GM18861 (cell line): ENCODE results near the gene DCP2.
"Not testable (repeated sequence)": the region's sequence is repeated elsewhere in the genome, so short reads cannot be mapped to it uniquely, and the experiment has no call there.

ENCODE experiments used
- ATAC-seq: cut with Tn5 transposase; IDR thresholded peaks from one replicate; pipeline ENCODE4 v1.9.1; 2021; ENCODE audit not compliant: unreplicated experiment

The DCP2 gene

DNA sequence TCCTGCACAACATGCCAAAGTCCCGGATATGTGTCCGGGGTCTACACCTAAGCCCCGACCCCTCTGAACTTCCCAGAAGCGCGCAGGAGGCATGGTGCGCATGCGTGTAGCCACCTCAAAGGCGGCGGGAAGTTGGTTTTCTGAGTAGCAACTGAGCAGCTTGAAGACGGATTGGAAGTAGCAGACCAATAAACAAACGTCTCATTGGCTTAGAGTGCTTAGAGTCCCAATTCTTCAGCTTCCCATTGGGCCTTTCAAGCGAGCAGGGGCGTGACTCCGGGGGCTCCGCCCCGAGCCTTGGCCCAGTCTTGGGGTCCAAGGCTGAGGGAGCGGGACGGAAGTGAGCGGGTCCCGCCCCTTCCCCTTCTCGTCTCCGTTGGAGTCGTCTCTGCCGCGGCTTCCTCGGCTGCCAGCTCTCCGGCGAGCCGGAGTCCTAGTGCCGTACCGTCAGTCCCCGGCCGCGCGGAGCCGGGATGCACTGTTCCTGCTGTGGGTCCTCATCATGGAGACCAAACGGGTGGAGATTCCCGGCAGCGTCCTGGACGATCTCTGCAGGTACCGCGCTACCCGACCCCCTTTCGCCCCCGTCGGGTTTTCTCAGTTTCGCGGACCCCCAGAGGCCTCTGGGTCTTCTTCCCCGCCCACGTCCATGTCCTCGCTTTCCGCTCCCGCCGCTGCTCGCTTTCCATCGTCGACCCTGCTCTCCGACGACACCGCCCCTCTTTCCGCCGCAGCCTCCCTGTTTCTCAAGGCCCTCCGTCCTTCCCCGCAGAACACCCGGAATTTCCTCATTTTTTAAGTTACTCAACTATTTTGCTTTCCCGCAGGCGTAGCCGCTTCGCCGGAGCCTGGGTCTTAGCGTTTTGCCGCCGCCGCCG is at the start of gene DCP2:
Gene DCP2, plus strand, starts transcription at position 367 of the 878 bp plus-strand sequence. Its CDS starts 136 bp downstream, at position 503.
- peak; percentile 96 for ATAC-seq

DNA sequence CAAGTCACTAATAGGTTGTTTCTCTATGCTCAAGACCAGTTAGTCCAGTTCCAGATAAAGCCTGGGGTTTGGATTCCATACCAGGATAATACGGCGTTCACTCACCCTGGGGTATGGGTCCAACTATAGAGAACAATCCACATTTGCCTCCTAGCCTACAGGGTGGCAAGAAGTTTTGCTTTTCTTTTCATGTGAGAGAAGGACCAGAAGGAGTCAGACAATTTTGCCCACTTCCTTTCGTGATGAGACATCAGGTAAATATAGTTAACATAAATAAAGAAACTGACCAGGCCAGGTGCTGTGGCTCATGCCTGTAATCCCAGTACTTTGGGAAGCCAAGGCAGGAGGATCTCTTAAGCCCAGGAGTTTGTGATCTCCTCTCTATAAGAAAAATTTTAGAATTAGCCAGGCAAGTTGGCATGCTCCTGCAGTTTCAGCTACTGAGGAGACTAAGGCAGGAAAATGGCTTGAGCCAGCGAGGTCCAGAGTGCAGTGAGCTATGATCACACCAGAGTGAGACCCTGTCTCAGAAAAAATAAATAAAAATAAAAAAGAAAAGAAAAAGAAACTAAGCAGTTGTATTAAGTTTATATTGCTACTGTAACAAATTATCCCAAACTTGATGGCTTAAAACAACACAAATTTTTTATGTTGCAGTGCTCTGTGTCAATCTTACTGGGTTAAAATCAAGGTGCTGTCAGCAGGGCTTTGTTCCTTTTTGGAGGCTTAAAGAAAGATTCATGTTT is 47.1 kb upstream of the DCP2 start:
- ATAC-seq = peak; percentile 76

DNA sequence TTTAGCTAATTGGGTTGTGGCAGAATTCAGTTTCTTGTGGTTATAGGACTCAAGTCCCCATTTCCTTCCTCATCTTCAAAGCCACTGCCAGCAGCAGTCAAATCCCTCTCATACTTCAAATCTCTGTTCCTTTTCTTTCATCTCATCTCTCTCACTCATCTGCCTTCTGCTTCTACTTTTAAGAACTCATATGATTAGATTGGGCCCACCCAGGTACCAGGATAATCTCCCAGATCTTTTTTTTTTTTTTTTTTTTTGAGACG is 46.6 kb upstream of the DCP2 start:
- peak; percentile 41 for ATAC-seq

DNA sequence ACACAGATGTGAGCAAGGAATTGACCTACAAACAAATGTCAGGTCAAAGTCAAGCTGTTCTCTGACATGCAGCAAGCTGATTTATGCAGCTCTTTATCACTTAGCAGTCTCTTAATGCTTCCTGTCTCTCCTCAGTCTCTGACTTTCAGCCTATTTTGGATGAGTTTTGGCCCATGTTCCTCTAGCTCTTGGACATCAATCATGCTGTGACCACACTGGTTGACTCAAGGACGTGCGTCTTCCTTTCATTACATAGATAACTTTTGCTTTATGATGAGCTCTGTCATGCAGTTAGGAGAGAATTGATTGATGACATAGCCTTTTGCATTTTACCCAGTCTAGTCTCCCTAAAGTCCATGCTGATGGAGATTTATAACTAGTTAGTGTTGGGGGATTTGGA is 45.1 kb upstream of the DCP2 start:
- ATAC-seq = no peak

DNA sequence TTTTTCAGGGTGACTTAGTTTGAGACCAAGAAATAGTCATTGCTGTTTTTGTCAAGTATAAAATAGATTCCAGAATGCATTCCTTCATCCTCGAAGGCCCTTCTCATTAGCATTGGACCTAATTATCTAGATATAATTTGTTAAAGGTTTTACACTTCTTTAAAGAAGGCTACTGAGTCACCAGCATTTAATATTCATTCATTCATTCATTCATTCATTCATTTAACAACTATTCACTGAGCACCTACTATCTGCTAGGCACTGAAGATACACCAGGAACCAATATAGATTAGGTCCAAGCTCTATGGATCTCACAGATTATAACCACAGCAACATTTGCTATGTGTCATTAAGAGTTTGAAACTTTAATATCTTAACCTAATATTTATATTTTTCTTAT is 43.5 kb upstream of the DCP2 start:
- ATAC-seq = no peak

DNA sequence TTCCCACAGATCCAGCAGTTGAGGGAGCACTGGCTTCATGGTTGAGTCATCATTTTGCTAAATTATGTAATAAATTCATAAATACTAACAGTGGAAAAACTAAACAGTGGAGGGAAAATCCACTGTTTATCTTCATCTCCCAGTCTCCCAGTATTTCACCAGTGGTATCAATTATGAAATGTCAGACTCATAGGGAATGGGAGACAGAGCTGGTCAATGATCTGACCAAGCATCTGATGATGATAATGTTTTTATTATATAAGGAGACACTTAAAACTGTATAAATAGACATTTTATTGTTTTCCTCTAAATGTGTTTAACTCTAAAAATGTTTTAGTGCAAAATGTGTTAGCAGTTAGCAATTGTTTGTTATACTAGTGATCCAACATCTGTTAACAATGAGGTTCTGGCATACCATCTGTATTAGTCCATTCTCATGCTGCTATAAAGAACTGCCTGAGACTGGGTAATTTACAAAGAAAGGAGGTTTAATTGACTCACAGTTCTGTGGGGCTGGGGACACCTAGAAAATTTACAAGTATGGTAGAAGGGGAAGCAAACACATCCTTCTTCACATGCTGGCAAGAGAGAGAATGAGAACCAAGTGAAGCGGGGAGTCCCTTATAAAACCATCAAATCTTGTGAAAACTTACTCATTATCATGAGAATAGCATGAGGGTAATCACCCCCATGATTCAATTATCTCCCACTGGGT is 42.8 kb upstream of the DCP2 start:
- no peak for ATAC-seq

DNA sequence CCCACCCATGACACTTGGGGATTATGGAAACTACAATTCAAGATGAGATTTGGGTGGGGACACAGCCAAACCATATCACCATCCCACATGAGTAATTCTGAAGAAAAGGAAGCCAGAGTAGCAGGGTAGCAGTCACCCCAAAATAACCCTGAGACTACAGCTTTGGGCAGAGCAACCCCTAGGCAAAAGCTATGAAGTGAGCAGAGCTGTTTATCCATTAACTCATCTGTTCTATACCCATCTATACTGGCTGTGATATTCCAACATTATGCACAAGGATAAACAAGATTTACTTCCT is 42.3 kb upstream of the DCP2 start:
- ATAC-seq = no peak

DNA sequence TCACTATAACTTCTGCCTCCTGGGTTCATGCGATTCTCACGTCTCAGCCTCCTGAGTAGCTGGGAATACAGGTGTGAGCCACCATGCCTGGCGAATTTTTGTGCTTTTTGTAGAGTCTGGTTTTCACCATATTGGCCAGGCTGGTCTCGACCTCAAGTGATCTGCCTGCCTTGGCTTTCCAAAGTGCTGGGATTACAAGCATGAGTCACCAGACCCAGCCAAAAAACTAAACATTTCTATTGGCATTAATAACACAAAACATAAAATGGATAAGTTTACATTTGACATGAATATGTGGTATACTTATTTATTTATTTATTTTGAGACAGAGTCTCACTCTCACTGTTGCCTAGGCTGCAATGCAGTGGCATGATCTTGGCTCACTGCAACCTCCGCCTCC is 40.9 kb upstream of the DCP2 start:
- no peak for ATAC-seq

DNA sequence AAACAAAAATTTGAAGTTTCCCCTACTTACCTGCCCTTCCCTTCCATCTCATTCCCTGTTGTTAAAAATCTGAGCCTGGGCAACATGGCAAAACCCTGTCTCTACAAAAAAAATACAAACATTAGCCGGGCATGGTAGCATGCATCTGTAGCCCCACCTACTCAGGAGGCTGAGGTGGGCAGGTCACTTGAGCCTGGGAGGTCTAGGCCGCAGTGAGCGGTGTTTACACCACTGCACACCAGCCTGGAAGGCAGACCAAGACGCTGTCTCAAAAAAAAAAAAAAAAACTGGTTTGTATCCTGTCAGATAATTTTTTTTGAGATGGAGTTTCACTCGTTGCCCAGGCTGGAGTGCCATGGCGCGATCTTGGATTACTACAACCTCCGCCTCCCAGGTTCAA is 38.3 kb upstream of the DCP2 start:
- ATAC-seq = no peak

DNA sequence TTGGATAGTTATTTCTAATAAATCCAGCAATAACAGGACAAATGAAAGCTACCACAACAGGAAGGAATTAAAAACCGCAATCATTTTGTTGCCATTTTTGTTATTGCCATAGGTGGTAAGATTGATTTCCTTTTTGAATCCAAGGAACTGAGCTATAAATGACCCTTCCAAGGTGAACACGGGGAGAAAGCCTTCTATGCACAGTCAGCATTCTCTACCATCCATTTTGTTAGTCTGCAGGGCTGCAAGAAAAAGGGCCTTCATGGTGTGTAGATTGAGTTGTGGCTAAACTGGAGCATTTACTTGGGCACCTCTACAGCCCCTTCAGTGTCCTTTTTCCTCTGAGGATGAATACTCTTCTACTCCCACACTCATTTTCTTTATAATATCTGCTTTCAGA is 35.9 kb upstream of the DCP2 start:
- ATAC-seq = no peak

DNA sequence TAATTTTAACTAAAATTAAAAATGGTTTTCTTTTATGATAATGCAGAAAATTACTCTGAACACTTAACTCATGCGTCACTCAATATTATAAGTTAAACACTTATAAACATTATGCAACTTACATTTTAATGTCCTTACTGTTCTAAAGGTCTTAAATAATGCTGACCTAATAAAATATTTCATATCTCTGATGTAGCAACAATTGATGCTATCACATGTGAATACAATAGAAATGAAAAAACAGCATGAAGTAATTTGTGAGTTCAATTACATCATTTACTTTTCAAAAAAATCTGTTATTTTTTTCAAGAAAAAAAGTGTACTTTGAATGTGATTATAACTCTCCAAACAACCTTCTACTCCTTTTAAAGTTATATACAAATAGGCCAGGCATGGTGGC is 28.1 kb upstream of the DCP2 start:
- ATAC-seq = no peak

DNA sequence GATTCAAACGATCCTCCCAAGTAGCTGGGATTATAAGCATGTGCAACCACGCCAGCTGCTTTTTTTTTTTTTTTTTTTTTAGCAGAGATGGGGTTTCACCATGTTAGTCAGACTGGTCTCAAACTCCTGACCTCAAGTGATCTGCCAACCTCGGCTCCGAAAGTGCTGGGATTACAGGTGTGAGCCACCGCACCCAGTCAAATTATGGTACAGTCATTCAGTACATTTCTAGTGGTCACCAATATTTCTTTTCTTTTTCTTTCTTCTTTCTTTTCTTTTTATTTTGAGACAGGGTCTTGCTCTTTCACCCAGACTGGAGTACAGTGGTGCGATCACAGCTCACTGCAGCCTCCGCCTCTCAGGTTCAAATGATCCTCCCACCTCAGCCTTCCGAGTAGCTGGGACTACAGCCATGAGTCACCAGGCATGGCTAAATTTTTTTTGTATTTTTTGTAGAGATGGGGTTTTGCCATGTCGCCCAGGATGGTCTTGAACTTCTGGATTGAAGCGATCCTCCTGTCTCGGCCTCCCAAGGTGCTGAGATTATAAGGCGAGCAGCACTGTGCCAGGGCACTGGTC is 25.4 kb upstream of the DCP2 start:
- no peak for ATAC-seq

DNA sequence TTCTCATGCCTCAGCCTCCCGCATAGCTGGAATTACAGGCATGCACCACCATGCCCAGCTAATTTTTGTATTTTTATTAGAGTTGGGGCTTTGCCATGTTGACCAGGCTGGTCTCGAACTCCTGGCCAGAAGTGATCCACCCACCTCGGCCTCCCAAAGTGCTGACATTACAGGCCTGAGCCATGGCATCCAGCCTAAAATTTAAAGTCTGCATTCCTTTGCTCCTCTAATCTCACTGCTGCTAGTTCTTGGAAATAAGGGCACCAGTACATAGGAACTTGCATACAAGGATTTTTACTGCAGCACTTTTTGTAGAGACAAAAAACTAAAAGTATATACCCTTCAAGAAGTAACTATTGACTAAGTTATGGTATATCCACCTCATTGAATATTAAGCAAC is 20.0 kb upstream of the DCP2 start:
- no peak for ATAC-seq

DNA sequence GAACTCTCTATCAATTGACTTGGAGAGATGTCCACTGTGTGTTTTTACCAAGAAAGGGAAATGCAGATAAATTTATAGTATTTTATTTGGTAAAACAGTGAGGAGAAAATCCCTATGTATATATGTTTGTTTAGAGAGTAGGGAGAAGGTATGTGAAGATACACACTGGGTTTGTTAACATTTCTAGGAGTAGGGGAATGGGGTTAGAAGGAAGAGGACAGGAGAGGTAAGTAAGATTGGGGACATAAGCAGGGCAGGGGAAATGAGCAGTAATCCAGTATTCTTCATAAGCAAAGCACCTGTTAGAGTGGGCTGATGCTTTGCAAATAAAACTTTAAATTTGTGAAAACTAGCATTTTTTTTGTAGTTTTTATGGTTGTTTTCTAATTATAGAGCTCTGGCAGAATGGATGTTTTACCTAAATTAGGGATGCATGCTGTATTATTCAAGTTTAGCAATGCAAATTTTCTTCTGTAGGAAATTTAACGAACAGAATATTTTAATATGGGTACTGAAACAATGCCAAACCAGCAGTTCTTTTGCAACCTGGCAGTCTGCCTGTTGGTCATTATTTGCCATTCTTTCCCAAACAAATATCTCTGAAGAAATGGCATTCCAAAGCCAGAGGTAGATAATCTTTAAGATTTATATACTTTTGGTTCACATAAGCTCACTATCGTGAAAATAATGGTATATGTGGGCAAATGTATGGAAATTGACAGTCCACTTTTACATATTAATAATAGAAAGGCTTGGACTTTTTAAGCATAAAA is 19.4 kb upstream of the DCP2 start:
- ATAC-seq = no peak

DNA sequence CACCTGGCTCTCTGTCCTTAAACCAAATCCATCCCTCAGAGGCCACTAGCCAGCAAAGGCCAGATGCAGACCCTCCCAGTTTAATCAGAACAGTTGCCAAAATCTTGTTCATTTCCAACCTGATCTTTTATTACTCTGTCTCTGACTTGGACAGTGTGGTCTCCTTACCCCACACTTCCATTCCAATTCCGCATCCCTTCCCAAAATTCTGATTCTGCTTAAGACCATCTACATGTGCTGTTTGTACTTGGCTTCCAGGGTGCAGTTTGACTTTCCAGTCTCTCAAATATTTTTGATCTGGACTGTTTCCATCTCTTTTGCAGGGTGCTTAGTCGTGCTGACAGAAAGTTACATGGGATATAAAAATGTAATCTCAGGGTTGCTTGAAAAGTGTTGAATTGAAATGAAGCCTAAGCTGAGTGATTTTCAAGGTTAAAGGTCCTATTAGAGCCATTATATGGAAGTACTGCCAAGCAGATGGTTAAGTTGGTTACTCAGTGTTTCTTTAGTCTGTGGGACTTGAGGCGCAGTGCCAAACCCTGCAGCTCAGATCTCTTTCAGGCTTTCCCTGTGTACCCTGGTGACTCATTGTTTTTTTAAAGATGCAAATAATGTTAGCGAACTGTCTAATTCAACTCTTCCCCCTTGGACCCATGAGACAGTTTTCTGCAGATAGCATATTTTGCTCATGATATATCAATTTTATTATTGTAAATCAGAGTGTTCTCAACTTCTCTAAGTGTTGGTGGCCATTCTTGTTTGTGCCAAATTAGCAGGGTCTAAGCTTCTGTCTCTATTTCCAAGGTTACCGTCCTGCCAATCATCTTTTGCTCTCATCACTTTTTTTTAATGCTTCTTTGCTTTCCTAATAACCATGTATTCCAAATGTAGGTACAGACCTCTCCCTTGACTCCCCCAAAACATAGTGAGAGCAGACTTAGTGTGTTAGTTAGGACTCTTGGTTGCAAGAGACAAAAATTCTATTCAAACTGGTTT is 18.2 kb upstream of the DCP2 start:
- peak; percentile 89 for ATAC-seq

DNA sequence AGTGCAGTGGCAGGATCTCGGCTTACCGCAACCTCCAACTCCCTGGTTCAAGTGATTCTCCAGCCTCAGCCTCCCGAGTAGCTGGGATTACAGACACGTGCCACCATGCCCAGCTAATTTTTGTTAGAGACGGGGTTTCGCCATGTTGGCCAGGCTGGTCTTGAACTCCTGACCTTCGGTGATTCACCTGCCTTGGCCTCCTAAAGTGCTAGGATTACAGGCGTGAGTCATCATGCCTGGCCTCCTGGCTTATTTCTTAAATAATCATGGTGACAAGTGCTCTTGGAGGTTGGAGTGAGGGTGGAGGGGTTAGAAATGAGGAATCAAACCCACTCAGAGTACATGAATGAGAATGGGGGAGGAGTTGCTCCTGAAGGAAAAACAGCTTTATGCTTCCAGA is 16.7 kb upstream of the DCP2 start:
- not testable (repeated sequence) for ATAC-seq

DNA sequence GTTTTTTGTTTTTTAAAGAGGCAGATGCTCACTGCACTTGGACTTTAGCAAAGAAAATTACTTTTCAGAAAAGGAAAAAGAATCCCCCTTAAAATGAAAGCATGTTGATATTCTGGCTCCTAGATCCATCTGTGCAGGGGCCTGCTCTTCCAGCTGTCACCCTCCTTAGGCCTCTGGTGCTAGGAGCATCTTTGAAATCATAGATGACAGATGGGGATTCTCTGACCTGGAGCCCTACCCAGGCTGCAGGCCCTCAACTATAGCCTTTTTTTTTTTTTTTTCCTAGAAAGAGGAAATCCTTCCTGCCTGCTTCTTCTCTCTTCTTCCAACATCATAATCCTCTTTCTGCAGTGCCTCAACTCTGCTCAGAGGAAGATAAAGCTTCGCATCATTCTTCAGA is 16.3 kb upstream of the DCP2 start:
- ATAC-seq = no peak

DNA sequence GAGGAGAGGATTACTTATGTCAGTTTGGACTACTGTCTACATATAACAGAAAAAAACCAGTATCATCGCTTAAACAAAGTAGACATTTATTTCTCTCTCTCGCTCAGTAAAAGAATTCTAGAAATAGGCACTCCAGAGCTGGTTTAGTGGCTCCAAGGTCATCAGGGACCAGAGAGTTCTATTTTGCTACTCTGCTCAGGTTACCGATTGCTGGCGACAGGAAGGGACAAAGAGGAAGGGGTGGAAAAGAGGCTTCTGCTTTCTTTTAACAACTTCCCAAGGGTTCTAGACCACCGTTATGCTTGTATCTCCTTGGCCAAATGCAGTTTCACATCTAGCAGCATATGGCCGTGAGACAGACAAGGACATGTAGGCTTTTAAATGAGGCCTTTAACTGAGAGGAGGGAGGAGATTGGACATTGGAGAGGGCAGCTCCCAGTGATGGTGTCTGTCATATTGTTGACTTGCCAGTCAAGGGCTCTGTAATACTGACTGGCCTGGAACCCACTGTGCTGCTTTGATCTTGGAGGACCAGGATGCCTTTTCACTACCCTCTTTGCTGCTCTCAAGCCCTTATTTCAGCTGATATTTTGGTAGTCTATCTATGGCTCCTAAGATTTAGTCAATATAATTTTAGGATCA is 15.6 kb upstream of the DCP2 start:
- no peak for ATAC-seq

DNA sequence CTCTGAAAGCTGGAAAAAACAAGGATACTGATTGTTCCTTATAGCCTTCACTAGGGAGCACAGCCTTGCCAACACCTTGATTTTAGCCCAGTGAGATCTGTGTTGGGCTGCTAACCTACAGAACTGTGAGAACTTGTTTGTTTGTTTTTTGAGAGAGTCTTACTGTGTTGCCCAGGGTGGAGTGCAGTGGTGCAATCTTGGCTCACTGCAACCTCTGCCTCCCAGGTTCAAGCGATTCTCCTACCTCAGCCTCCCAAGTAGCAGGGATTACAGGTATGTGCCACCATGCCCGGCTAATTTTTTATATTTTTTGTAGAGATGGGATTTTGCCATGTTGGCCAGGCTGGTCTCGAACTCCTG is 13.2 kb upstream of the DCP2 start:
- not testable (repeated sequence) for ATAC-seq
